ENCODE data around the gene PEAR1. TPM values are rescaled to one million over a fixed set of nuclear protein-coding genes. Genes with fewer than 3 reads are reported as not detected.

Gene PEAR1
- total RNA-seq, 1 experiment from 2014 or later = 9.8 TPM

DNA sequence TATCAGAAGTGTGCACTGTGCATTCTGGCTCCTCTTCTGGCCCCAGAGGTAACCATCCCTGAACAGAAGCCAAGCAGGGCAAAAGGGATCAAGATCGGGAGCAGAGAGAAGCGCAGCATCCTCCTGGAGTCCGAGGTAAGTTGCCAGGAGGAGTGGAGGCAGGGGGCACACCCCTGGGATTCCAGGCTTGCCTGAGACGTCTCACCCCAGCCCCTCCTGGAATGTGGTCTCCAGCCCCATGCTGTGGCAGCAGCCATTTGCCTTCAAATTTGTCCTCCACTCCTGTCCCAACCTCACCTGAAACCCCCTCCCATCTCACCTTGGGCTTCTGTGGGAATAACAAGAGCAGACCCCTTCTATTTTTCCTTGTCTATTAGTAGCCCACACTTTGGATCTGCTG, 37.0 kb downstream of the PEAR1 start:
- peaks cover 16% of the 10 kb centered on the region for H3K4me1 ChIP-seq (replicated peaks; ENCODE audit: insufficient read depth)
- peaks cover 14% of the 10 kb centered on the region for H3F3A ChIP-seq (ENCODE audit: insufficient read depth, low read depth)
- H3K4me2 ChIP-seq = no peak overlapping the region
- POLR2A ChIA-PET (ENCODE audit: unreplicated experiment) = no interaction called here
- no peaks in the 10 kb centered on the region for H3K36me3 ChIP-seq (ENCODE audit: low read depth)
- H3K9me3 ChIP-seq (ENCODE audit: insufficient read depth, low read depth) = no peaks in the 10 kb centered on the region
- H3K27me3 ChIP-seq (ENCODE audit: insufficient read depth, low read depth) = no peaks in the 10 kb centered on the region
- intact Hi-C loops (cut with micrococcal nuclease; ENCODE audit: unreplicated experiment) = no loop called here
- H3K4me3 ChIP-seq = no peak overlapping the region
- TF ChIP-seq, protein P1, sequence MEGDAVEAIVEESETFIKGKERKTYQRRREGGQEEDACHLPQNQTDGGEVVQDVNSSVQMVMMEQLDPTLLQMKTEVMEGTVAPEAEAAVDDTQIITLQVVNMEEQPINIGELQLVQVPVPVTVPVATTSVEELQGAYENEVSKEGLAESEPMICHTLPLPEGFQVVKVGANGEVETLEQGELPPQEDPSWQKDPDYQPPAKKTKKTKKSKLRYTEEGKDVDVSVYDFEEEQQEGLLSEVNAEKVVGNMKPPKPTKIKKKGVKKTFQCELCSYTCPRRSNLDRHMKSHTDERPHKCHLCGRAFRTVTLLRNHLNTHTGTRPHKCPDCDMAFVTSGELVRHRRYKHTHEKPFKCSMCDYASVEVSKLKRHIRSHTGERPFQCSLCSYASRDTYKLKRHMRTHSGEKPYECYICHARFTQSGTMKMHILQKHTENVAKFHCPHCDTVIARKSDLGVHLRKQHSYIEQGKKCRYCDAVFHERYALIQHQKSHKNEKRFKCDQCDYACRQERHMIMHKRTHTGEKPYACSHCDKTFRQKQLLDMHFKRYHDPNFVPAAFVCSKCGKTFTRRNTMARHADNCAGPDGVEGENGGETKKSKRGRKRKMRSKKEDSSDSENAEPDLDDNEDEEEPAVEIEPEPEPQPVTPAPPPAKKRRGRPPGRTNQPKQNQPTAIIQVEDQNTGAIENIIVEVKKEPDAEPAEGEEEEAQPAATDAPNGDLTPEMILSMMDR (conservative IDR thresholded peaks at IDR 0.05) = no peak
- TF ChIP-seq EZH2 (IDR thresholded peaks at IDR 0.05; ENCODE audit: low read depth) = no peak
- no peak overlapping the region for H2AFZ ChIP-seq
- no peaks in the 10 kb centered on the region for H3K79me2 ChIP-seq (ENCODE audit: low read depth)
- H3K9me2 ChIP-seq (ENCODE audit: insufficient read depth) = no peaks in the 10 kb centered on the region
- H3K27ac ChIP-seq = no peak overlapping the region
- BruUV-seq (replicated peaks) = no TSS peak
- CTCF ChIA-PET = no interaction called here
- DNase-seq = no peak
- no peaks in the 10 kb centered on the region for H4K20me1 ChIP-seq (ENCODE audit: insufficient read depth)

DNA sequence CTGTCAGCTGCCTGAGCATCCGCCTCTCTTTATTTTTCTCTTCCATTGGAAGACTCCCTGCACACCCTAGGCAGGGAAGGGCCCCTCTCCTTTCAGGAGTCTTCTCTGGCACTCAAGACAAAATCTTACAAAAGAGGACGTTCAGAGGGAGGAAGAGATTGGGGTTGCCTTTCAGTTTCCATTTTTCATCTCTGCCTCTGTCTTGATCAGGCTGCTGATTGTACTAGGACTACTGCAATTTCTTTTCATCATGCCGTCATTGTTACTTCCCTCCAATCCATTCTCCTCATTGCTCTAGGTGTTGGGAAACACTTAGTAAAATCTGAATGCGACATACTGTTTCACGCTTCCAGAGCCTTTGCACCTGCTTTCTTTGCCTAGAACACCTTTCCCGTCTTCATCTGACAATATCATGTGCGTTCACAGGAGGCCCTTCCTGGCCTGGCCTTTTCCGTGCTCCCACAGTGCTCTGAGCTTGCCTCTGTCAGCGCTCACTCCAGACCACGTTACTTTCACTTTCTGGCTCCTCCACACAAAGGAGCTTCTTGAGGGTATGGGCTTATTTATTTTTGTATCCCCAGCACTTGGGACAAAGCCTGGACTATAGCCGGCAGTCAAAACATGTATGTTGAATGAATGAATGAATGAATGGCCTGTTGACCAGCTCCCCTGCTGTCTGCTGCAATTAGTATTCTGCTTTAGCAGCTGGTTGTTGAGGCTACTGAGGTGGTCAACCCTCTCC, 37.9 kb downstream of the PEAR1 start:
- no peaks in the 10 kb centered on the region for H3K27me3 ChIP-seq (ENCODE audit: insufficient read depth, low read depth)
- ChIA-PET CTCF (interaction anchor here (0.5 kb wide), 1 partner anchor 101 kb away, joined by 3 read pairs; no protein-coding TSS in a partner anchor), POLR2A (ENCODE audit: unreplicated experiment) (no interaction called here)
- H3K27ac ChIP-seq = no peak overlapping the region
- H3F3A ChIP-seq (ENCODE audit: insufficient read depth, low read depth) = peaks cover 6% of the 10 kb centered on the region; the same call in 1 of the 2 replicates
- no peaks in the 10 kb centered on the region for H3K79me2 ChIP-seq (ENCODE audit: low read depth)
- no peaks in the 10 kb centered on the region for H3K36me3 ChIP-seq (ENCODE audit: low read depth)
- peaks cover 7% of the 10 kb centered on the region; the same call in 1 of the 2 replicates for H3K4me1 ChIP-seq (replicated peaks; ENCODE audit: insufficient read depth)
- BruUV-seq (replicated peaks) = no TSS peak
- no peaks in the 10 kb centered on the region for H3K9me3 ChIP-seq (ENCODE audit: insufficient read depth, low read depth)
- intact Hi-C loops (cut with micrococcal nuclease; ENCODE audit: unreplicated experiment) = no loop called here
- no peak overlapping the region for H2AFZ ChIP-seq
- no peaks in the 10 kb centered on the region for H4K20me1 ChIP-seq (ENCODE audit: insufficient read depth)
- TF ChIP-seq, protein P1 (conservative IDR thresholded peaks at IDR 0.05) = no peak
- no peak for TF ChIP-seq EZH2 (IDR thresholded peaks at IDR 0.05; ENCODE audit: low read depth)
- no peaks in the 10 kb centered on the region for H3K9me2 ChIP-seq (ENCODE audit: insufficient read depth)
- no peak for DNase-seq
- no peak overlapping the region for H3K4me2 ChIP-seq
- H3K4me3 ChIP-seq = no peak overlapping the region

DNA sequence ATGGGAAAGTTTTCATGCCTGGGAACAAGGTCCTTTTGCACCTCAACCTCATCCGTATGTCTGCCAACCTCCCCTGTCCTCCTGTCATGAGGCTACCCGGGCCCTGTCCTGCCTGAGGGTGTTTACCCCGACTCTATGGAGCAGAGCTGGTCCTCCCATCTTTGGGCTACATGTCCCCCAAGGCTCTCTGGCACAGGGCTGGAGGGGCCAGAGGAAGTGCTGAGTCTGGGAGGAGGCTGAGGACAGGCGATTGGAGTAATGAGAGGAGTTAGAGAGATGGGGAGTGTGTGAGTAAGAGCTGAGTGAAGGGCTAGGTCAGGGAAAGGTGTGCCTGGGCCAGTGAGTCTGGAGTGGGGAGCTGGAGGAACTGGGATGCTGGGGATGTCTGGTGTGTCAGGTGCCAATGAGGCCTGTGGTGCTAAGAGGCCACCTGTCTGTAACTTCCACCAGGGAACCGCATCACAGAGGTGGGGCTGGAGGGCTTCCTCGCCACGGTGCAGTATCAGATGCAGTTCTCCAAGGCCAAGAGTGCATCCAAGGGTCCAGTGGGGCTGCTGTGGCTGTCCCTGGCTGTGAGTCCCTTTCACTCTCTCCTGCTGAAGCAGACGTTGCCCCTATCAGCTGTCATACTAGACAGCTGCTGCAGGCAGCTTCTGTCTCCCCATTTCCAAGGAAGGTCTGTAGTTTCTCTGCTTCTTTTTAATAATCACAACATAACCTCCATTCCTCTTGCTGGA, 38.6 kb downstream of the PEAR1 start:
- POLR2A ChIA-PET (ENCODE audit: unreplicated experiment) = no interaction called here
- intact Hi-C loops (cut with micrococcal nuclease; ENCODE audit: unreplicated experiment) = no loop called here
- H3K4me1 ChIP-seq (replicated peaks; ENCODE audit: insufficient read depth) = 0 out of 2 replicates have a peak, but pooled peaks cover 3% of the 10 kb centered on the region
- H3F3A ChIP-seq (ENCODE audit: insufficient read depth, low read depth) = no peaks in the 10 kb centered on the region; the same call in 1 of the 2 replicates
- no TSS peak for BruUV-seq (replicated peaks)
- no peak overlapping the region for H2AFZ ChIP-seq
- no peak for TF ChIP-seq EZH2 (IDR thresholded peaks at IDR 0.05; ENCODE audit: low read depth)
- TF ChIP-seq, protein P1 (conservative IDR thresholded peaks at IDR 0.05) = no peak
- no peaks in the 10 kb centered on the region for H3K9me2 ChIP-seq (ENCODE audit: insufficient read depth)
- no peak overlapping the region for H3K4me3 ChIP-seq
- H3K4me2 ChIP-seq = no peak overlapping the region
- no peak for DNase-seq
- H3K27ac ChIP-seq = no peak overlapping the region
- CTCF ChIA-PET = no interaction called here
- no peaks in the 10 kb centered on the region for H3K9me3 ChIP-seq (ENCODE audit: insufficient read depth, low read depth)
- H3K79me2 ChIP-seq (ENCODE audit: low read depth) = no peaks in the 10 kb centered on the region
- no peaks in the 10 kb centered on the region for H3K27me3 ChIP-seq (ENCODE audit: insufficient read depth, low read depth)
- no peaks in the 10 kb centered on the region for H3K36me3 ChIP-seq (ENCODE audit: low read depth)
- no peaks in the 10 kb centered on the region for H4K20me1 ChIP-seq (ENCODE audit: insufficient read depth)
